Hematopoietic multipotent progenitor cell treated with erythropoietin and hydrocortisone succinate and interleukin-3 and kit ligand, for 17 days (in vitro differentiated cells): ENCODE data around the gene KRT12.
"Not testable (repeated sequence)": the region's sequence is repeated elsewhere in the genome, so short reads cannot be mapped to it uniquely, and the experiment has no call there.

Experiments used
- DNase-seq: peaks from one replicate; pipeline ENCODE4 v3.0.0-alpha.2; 2015; ENCODE audit warnings: low spot score

The KRT12 gene

DNA sequence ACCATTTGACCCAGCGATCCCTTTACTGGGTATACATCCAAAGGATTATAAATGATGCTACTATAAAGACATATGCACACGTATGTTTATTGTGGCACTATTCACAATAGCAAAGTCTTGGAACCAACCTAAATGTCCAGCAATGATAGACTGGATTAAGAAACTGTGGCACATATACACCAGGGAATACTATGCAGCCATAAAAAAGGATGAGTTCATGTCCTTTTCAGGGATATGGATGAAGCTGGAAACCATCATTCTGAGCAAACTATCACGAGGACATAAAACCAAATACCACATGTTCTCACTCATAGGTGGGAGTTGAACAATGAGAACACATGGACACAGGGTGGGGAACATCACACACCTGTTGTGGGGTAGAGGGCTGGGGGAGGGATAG lies 52.4 kb downstream of the KRT12 start:
- not testable (repeated sequence) for DNase-seq

- no peak for DNase-seq
These were observed 53.2 kb downstream of the KRT12 start for GRCh38 chr17:40813804-40814203.

DNA sequence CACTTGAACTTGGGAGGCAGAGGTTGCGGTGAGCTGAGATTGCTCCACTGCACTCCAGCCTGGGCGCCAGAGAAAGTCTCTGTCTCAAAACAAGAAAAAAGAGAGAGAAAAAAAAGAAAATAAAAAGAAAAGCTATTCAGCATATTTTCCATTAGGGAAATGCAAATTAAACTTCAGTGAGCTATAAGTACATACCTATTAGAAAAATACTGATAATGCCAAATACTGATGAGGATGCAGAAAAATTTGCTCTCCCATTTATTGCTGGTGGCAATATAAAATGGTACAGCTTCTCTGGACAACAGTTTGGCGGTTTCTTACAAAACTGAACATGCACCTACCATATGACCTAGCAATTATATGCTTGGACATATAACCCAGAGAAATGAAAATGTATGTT lies 54.4 kb downstream of the KRT12 start:
- no peak for DNase-seq
